K562 (cell line): Measurements from ENCODE around the gene GAPDH. TPM values are rescaled to one million over a fixed set of nuclear protein-coding genes. Genes with fewer than 3 reads are reported as not detected.
A peak's percentile ranks its signal among the peaks of the same experiment; 100 is the strongest.

ENCODE experiments used
- ATF4 ChIP-seq: fragments of 450-650 bp; formaldehyde crosslinking; IDR thresholded peaks from 2 replicates; pipeline ENCODE4 v1.4.0; 2022; ENCODE audit warnings: mild to moderate bottlenecking, moderate library complexity
- ATF6 ChIP-seq: sonication (generic); formaldehyde crosslinking; IDR thresholded peaks from 2 replicates; pipeline ENCODE4 v1.4.0; 2020; ENCODE audit warnings: mild to moderate bottlenecking, missing genetic modification reagents
- E2F1 ChIP-seq: sonication (generic); formaldehyde crosslinking; IDR thresholded peaks from 2 replicates; pipeline ENCODE4 v1.8.1; 2023; ENCODE audit warnings: mild to moderate bottlenecking, missing genetic modification reagents, moderate library complexity
- EWSR1 ChIP-seq: fragments of 450-650 bp; IDR thresholded peaks from 2 replicates; pipeline ENCODE4 v1.6.1; 2018; ENCODE audit warnings: borderline replicate concordance, mild to moderate bottlenecking, low read depth, moderate library complexity; ENCODE audit not compliant: partially characterized antibody
- MCM5 ChIP-seq: fragments of 450-650 bp; IDR thresholded peaks from 2 replicates; pipeline ENCODE4 v1.6.1; 2016; ENCODE audit warnings: low read depth
- POLR3A ChIP-seq: IDR thresholded peaks from 2 replicates; pipeline ENCODE4 v1.6.1; 2011; ENCODE audit warnings: borderline replicate concordance, mild to moderate bottlenecking, moderate library complexity; ENCODE audit not compliant: insufficient read length, insufficient read depth; ENCODE audit errors: extremely low read depth
- RBBP5 ChIP-seq: fragments of 200-600 bp; sonication (generic); IDR thresholded peaks from 2 replicates; pipeline ENCODE4 v1.6.1; 2012; ENCODE audit warnings: borderline replicate concordance, mild to moderate bottlenecking, low read length, control low read depth, inconsistent platforms; ENCODE audit not compliant: insufficient read depth, poor library complexity, severe bottlenecking
- SREBF1 ChIP-seq: fragments of 150-350 bp; IDR thresholded peaks from 2 replicates; pipeline ENCODE4 v1.6.1; 2014; ENCODE audit warnings: antibody characterized with exemption, low read depth, low read length, borderline replicate concordance
- THAP7 ChIP-seq: fragments of 250-450 bp; sonication (Bioruptor Pico); IDR thresholded peaks from 2 replicates; pipeline ENCODE4 v1.5.0; 2021
- XRCC4 ChIP-seq: IDR thresholded peaks from one replicate; pipeline ENCODE4 v1.6.1; 2011; ENCODE audit not compliant: insufficient read depth, insufficient read length; ENCODE audit errors: extremely low read depth
- ZNF347 ChIP-seq: fragments of 450-650 bp; formaldehyde crosslinking; IDR thresholded peaks from 2 replicates; pipeline ENCODE4 v1.4.0; 2020; ENCODE audit warnings: low read depth, mild to moderate bottlenecking, moderate library complexity
- ZNF76 ChIP-seq: fragments of 250-450 bp; sonication (Bioruptor Pico); IDR thresholded peaks from 2 replicates; pipeline ENCODE4 v1.4.0; 2020; ENCODE audit warnings: mild to moderate bottlenecking, moderate library complexity, borderline replicate concordance
- polyA plus RNA-seq, 8 experiments: library from polyadenylated mRNA; depleted of rRNA in 4 of 8; stranded (reverse) in 5 of 8; unstranded in 3 of 8; fragments of >200 nt; fragmentation: Nextera tagmentation in 2 of 8; fragmentation: Illumina TruSeq in 1 of 8; extraction: Ambion mirVana in 2 of 8; extraction: Trizol in 1 of 8; gene quantifications; 2 replicates each; pipeline versions ENCODE4 v1.2.1 to v1.2.3, GENCODE V29; 2011 to 2014; ENCODE audit warnings: inconsistent platforms in 1 of 8, missing spikeins in 1 of 8
- total RNA-seq, 7 experiments: library from RNA; depleted of rRNA in 6 of 7; stranded (reverse); fragments of >200 nt in 6 of 7; fragmentation: Illumina TruSeq in 2 of 7; extraction: Trizol in 2 of 7; gene quantifications; 2 replicates each; pipeline versions ENCODE4 v1.2.1 to v1.2.3, GENCODE V29; 2011 to 2021; ENCODE audit warnings: low replicate concordance in 1 of 7
- TF ChIP-seq, protein P1 (sequence below): fragments of 150-350 bp; conservative IDR thresholded peaks from 2 replicates; pipeline ENCODE4 v1.6.1; 2014; ENCODE audit warnings: low read length
- TF ChIP-seq, protein P2 (sequence below), 2 experiments: fragments of 450-650 bp in 1 of 2; sonication (generic) in 1 of 2; formaldehyde crosslinking in 1 of 2; IDR thresholded peaks in 1 of 2; conservative IDR thresholded peaks in 1 of 2; 2 replicates each; pipeline versions ENCODE4 v1.6.1 to v1.8.1; 2016 to 2023; ENCODE audit warnings: mild to moderate bottlenecking in 2 of 2, moderate library complexity in 2 of 2, inconsistent platforms in 1 of 2, missing genetic modification reagents in 1 of 2
- TF ChIP-seq, protein P3 (sequence below): fragments of 450-650 bp; IDR thresholded peaks from 2 replicates; pipeline ENCODE4 v1.6.1; 2016

GAPDH gene
- total and polyA plus RNA-seq, 9 of the 15 experiments (the other 6 are each of a cell fraction or from before 2014, with no cell fraction given), result 2,206 to 6,793 (median 4,217) TPM

DNA sequence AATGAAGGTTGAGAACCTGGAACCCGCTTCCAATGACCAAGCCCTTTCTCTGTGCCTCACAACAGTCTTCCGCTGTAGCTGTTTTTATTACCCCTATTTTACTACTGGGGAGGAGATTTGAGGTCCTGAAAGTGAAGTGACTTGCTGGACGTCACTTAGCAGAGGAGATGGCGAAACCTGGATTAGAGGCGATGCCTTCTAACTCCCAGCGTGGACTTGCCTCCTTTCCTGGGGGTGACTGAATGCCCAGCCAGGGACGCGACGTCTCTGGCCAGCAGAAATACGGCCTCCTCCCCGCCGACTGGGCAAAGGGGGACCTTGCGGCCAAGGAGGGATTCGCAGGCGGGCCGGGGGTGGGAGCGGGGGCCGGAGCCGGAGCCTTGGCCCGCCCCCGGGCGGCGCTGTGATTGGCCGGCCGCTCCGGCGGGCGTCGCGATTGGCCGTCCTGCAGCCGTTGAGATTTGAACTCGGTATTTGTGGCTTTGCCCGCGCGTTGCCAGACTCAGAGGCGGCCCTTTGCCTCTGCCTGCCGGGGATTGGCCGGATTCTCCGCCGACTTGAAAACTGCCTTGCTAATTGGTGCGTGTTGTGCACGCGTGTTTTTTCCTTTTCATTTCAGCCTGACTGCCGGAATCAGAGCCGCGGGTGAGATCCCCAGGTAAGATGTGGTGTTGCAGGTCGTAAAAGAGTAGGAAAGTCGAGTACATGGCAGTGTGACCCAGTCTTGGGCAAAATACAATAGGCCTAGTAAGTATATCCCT lies 40.6 kb upstream of the GAPDH start, which contains the start of gene NCAPD2 (continued):
- TF ChIP-seq ATF4 (CRISPR knock-in tag), result no peak
- TF ChIP-seq EWSR1, result no peak
- no peak for TF ChIP-seq SREBF1
- no peak for TF ChIP-seq RBBP5
- TF ChIP-seq, protein P1, sequence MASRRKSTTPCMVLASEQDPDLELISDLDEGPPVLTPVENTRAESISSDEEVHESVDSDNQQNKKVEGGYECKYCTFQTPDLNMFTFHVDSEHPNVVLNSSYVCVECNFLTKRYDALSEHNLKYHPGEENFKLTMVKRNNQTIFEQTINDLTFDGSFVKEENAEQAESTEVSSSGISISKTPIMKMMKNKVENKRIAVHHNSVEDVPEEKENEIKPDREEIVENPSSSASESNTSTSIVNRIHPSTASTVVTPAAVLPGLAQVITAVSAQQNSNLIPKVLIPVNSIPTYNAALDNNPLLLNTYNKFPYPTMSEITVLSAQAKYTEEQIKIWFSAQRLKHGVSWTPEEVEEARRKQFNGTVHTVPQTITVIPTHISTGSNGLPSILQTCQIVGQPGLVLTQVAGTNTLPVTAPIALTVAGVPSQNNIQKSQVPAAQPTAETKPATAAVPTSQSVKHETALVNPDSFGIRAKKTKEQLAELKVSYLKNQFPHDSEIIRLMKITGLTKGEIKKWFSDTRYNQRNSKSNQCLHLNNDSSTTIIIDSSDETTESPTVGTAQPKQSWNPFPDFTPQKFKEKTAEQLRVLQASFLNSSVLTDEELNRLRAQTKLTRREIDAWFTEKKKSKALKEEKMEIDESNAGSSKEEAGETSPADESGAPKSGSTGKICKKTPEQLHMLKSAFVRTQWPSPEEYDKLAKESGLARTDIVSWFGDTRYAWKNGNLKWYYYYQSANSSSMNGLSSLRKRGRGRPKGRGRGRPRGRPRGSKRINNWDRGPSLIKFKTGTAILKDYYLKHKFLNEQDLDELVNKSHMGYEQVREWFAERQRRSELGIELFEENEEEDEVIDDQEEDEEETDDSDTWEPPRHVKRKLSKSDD, result no peak
- TF ChIP-seq, protein P2, sequence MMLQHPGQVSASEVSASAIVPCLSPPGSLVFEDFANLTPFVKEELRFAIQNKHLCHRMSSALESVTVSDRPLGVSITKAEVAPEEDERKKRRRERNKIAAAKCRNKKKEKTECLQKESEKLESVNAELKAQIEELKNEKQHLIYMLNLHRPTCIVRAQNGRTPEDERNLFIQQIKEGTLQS (IDR thresholded peaks at IDR 0.05), result no peak
- TF ChIP-seq, protein P2 (CRISPR knock-in tag; conservative IDR thresholded peaks at IDR 0.05), result 0 out of 2 replicates have a peak, but pooled peaks have one; percentile 40
- TF ChIP-seq, protein P3, sequence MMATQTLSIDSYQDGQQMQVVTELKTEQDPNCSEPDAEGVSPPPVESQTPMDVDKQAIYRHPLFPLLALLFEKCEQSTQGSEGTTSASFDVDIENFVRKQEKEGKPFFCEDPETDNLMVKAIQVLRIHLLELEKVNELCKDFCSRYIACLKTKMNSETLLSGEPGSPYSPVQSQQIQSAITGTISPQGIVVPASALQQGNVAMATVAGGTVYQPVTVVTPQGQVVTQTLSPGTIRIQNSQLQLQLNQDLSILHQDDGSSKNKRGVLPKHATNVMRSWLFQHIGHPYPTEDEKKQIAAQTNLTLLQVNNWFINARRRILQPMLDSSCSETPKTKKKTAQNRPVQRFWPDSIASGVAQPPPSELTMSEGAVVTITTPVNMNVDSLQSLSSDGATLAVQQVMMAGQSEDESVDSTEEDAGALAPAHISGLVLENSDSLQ, result peak; percentile 77
- no peak for TF ChIP-seq MCM5
- TF ChIP-seq XRCC4, result no peak
- peak; percentile 99 for TF ChIP-seq E2F1 (CRISPR knock-in tag)
- TF ChIP-seq ATF6 (CRISPR knock-in tag), result no peak
- TF ChIP-seq ZNF76 (CRISPR knock-in tag), result no peak
- TF ChIP-seq ZNF347, result no peak
- TF ChIP-seq THAP7 (CRISPR knock-in tag), result no peak
- no peak for TF ChIP-seq POLR3A
